Stomach (tissue), 9 donors: Measurements from ENCODE around the gene DTYMK. TPM values are rescaled to one million over a fixed set of nuclear protein-coding genes. Genes with fewer than 3 reads are reported as not detected.

Source experiments
- DNase-seq, 2 donors: peaks; one replicate each; pipeline versions ENCODE4 v3.0.0 to v3.0.0-alpha.2; 2013 to 2019
- H3K27ac ChIP-seq, 5 donors: fragments of 200-600 bp in 4 of 5; sonication (generic) in 4 of 5; one replicate each; pipeline ENCODE4 v1.5.1; 2013 to 2019; ENCODE audit warnings: mild to moderate bottlenecking in 1 of 5, moderate library complexity in 1 of 5
- H3K27me3 ChIP-seq, 3 donors: fragments of 200-600 bp; sonication (generic); one replicate each; pipeline ENCODE4 v1.5.1; 2017 to 2019; ENCODE audit warnings: mixed run types in 1 of 3
- H3K36me3 ChIP-seq, 4 donors: fragments of 200-600 bp; sonication (generic); 1 replicate in 3 of 4; 2 replicates in 1 of 4; pipeline ENCODE4 v1.5.1; 2016 to 2019
- H3K4me1 ChIP-seq, 4 donors: fragments of 200-600 bp; sonication (generic); one replicate each; pipeline ENCODE4 v1.5.1; 2016 to 2019
- H3K4me3 ChIP-seq, 4 donors: fragments of 200-600 bp; sonication (generic) in 3 of 4; one replicate each; pipeline ENCODE4 v1.5.1; 2016 to 2019; ENCODE audit warnings: mild to moderate bottlenecking in 1 of 4
- H3K9me3 ChIP-seq, 4 donors: fragments of 200-600 bp; sonication (generic); one replicate each; pipeline ENCODE4 v1.5.1; 2016 to 2019
- CTCF ChIP-seq, 7 experiments: fragments of 450-650 bp in 4 of 7; fragments of 200-600 bp in 3 of 7; sonication (generic) in 3 of 7; IDR thresholded peaks; one replicate each; pipeline ENCODE4 v1.5.1; 2016 to 2019; ENCODE audit warnings: antibody characterized with exemption in 7 of 7, control low read depth in 2 of 7, mild to moderate bottlenecking in 1 of 7
- EP300 ChIP-seq: sonication (generic); formaldehyde crosslinking; IDR thresholded peaks from one replicate; pipeline ENCODE4 v1.6.1; 2017; ENCODE audit warnings: antibody characterized with exemption
- POLR2A ChIP-seq, 4 donors: fragments of 450-650 bp; IDR thresholded peaks; one replicate each; pipeline ENCODE4 v1.6.1; 2016; ENCODE audit warnings: antibody characterized with exemption in 4 of 4, control low read depth in 2 of 4, mild to moderate bottlenecking in 1 of 4, moderate library complexity in 1 of 4
- POLR2AphosphoS5 ChIP-seq, 3 donors: sonication (generic); formaldehyde crosslinking; IDR thresholded peaks; one replicate each; pipeline ENCODE4 v1.6.1; 2016; ENCODE audit warnings: antibody characterized with exemption in 3 of 3
- WGBS, 5 donors: extraction: QIAGEN DNeasy Blood & Tissue Kit in 3 of 5; methylation state at CpG; one replicate each; pipeline versions ENCODE4 v1.1.5 to v1.1.7; 2013 to 2018; 5-methylcytosine and 5-hydroxymethylcytosine counted together
- intact Hi-C: fragments of 100-400 bp; cut with DNase I; formaldehyde crosslinking; loops from one replicate; pipeline ENCODE4 v1.15.1; 2023; ENCODE audit warnings: low total_unique reads
- polyA plus RNA-seq, 3 donors: library from polyadenylated mRNA; stranded (reverse); fragments of 200-250 nt; gene quantifications; one replicate each; pipeline ENCODE4 v1.2.3, GENCODE V29; 2013
- total RNA-seq, 5 donors: library from RNA; depleted of rRNA; stranded (reverse); fragments of >200 nt; gene quantifications; one replicate each; pipeline versions ENCODE4 v1.1.0 to v1.2.3, GENCODE V29; 2014 to 2016
- donor health status: healthy with polysubstance abuse.
- donor health status: Bipolar disorder and iron deficiency.
- donor health status: healthy.

Gene DTYMK
- total and polyA plus RNA-seq, 8 donors = 3.5 to 50.0 (median 21.7) TPM

DNA sequence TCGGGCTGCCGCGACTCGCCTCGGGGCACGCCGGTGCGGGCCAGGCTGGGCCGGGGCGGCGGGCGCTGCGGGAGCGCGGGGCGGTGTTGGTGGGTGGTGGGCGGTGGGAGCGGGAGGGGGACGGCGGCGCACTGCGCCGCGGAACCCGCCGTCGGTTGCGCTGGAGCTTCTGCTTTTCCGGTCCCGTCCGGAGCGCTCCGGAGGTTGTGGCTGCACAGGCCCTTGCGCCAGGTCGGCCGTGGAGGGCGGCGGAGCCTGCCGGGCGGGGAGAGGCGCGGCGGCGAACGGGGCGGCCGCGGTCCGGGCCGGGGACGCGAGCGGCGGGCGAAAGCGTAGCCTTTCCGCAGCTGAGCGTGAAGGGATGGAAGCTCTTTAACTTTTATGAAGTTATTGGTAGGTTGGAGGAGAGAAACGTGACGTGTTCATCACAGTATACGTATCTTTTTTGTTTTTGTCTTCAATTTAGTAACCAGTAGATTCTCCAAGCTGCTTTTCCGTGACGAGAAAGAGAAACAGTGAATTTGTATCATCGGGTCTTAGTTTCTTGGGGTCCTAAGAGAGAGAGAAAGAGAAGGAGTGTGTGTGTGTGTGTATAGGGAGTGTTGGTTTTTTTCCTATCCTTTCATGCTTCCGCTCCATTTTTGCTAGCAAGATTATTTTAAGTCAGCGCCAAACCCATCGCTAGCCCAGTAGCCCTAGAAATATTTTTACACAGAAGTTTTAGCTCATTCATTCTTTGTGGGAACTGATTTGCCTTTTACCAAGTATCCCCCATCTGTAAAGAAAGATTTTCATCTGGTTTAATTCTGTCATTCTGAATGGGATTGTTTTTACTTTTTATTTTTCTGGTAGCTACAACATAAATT is 48.6 kb downstream of the DTYMK start:
- WGBS, 5 donors = 1% methylated on average over 18 to 67 of the region's 67 CpGs
- TF ChIP-seq CTCF (IDR thresholded peaks at IDR 0.05) = no peak
- TF ChIP-seq EP300 = no peak
- TF ChIP-seq POLR2A (IDR thresholded peaks at IDR 0.05) = no peak
- no peak for TF ChIP-seq POLR2AphosphoS5 (IDR thresholded peaks at IDR 0.05)
- Histone ChIP-seq H3K36me3 (peaks cover 1 to 19% (median 11%) of the 10 kb centered on the region in 4 donors), H3K9me3 (no peaks in the 10 kb centered on the region), H3K4me3 (peak overlapping the region; percentile 88 to 100 (median 98)), H3K27ac (peak overlapping the region; percentile 94 to 100 (median 100)), H3K27me3 (no peaks in the 10 kb centered on the region), H3K4me1 (peaks cover 35 to 72% (median 52%) of the 10 kb centered on the region in 4 donors)
- peak in 1 of 2 donors; percentile 34 for DNase-seq
- intact Hi-C loops = no loop called here

DNA sequence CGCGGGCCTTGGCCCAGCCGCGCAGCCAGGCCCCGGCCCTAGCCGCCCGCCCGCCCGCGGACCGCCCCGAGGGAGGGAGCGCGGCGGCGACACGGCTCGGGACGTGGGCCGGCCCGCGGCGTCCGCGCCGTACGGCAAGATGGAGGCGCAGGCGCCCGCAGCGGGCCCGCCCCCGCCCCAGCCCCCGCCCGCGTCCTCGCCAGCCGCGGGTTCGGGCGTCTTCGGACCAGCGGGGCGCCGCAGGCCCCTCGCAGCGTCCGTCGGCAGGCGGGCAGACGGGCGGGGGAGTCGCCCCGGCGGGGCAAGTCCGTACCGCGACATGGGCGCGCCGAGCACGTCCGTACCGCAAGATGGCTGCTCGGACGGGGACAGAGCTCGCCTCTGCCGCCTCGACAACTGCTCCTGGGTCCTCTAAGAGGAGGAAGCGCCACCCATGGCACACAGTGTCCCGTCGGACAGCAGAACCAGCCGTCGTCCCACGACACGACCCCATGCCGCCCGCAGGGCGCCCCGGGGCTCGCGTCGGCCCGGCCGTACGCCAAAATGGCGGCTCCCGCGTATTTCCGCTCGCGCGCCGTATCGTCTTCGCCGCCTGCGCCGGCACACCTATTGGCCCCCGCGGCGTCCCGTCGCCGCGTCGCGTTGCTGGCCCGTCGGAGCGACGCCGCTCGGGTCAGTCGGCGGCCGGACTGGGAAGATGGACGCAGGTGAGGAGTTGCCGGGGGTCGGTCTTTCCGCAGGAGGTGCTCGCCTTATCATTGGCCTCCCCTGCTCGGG is 49.4 kb downstream of the DTYMK start, which contains the start of the genes ATG4B and THAP4:
Gene ATG4B (plus strand): TSS at position 676 of the 777 bp plus-strand sequence. CDS start 22 bp downstream, at position 698.
Gene THAP4 (minus strand): TSS at position 141 of the 777 bp plus-strand sequence. CDS start 141 bp downstream, outside the sequence.
- 0 to 1% (median 0%) methylated on average over 27 to 123 of the region's 123 CpGs for WGBS, 5 donors
- TF ChIP-seq POLR2AphosphoS5 (IDR thresholded peaks at IDR 0.05) = peak; percentile 87 to 96 (median 89)
- TF ChIP-seq EP300 = no peak
- DNase-seq = peak; percentile 88 to 97
- Histone ChIP-seq H3K27me3 (no peaks in the 10 kb centered on the region), H3K27ac (peak within 1 kb of the TSS; percentile 94 to 100 (median 100)), H3K4me1 (peaks cover 35 to 67% (median 52%) of the 10 kb centered on the region in 4 donors), H3K4me3 (peak within 1 kb of the TSS; percentile 88 to 100 (median 98)), H3K36me3 (peaks cover 8 to 27% (median 19%) of the 10 kb centered on the region in 4 donors), H3K9me3 (no peaks in the 10 kb centered on the region)
- intact Hi-C loops = no loop called here

DNA sequence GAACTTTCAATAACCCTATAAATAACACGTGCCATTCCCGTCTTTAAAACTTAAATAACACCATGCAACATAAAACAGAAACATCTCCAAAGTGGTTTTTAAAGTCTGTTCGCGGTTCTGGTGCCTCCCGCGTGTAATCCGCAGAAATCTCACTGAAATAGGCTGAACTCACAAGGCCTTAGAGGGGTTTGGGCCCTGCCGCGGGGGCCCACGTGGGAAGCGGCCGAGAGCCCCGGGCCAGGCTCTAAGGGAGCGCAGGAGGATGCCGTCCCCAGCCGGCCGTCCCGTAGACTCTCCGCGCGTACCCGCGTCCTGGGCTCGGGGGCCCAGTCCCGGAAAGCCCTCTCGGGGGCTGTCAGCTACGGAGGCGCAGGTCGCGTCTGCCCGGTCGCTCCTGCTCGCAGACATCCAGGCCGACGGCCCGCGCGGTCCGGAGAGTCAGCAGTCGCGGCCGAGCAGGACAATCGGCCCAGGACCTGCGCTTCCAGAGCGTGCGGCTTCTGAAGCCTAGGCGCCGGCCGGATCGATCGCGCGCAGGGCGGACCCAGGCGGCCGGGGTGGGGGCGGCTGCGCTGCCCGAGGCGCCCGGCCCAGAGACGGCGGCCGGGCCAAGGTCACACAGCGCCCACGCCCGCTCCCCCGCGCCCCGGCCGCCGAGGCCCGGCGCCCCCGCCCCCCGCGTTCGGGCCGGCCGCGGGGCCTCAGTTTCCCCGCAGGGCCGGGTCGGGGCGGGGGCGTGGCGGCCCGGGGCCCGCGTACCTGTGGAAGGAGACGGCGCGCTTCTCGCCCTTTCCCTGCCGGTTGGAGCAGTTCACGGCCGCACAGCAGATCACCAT is 50.2 kb downstream of the DTYMK start:
- Histone ChIP-seq H3K4me1 (peaks cover 35 to 60% (median 49%) of the 10 kb centered on the region in 4 donors), H3K36me3 (peaks cover 8 to 35% (median 27%) of the 10 kb centered on the region in 4 donors), H3K9me3 (no peaks in the 10 kb centered on the region), H3K27me3 (no peaks in the 10 kb centered on the region), H3K4me3 (peak overlapping the region; percentile 88 to 100 (median 98)), H3K27ac (peak overlapping the region; percentile 94 to 100 (median 100))
- TF ChIP-seq POLR2A (IDR thresholded peaks at IDR 0.05) (no peak), EP300 (no peak), POLR2AphosphoS5 (IDR thresholded peaks at IDR 0.05) (no peak), CTCF (IDR thresholded peaks at IDR 0.05) (no peak)
- 0 to 1% (median 1%) methylated on average over 17 to 97 of the region's 97 CpGs for WGBS, 5 donors
- DNase-seq = peak; percentile 48 to 80
- intact Hi-C loops = no loop called here

- Histone ChIP-seq H3K4me1 (peaks cover 30 to 53% (median 45%) of the 10 kb centered on the region in 4 donors), H3K36me3 (peaks cover 8 to 42% (median 33%) of the 10 kb centered on the region in 4 donors), H3K27ac (peak overlapping the region in 4 of 5 donors; percentile 94 to 100 (median 100)), H3K9me3 (no peaks in the 10 kb centered on the region), H3K27me3 (no peaks in the 10 kb centered on the region), H3K4me3 (peak overlapping the region; percentile 88 to 100 (median 98))
- no peak for DNase-seq
- TF ChIP-seq POLR2AphosphoS5 (IDR thresholded peaks at IDR 0.05) = no peak
- no peak for TF ChIP-seq POLR2A (IDR thresholded peaks at IDR 0.05)
- no peak for TF ChIP-seq CTCF (IDR thresholded peaks at IDR 0.05)
- TF ChIP-seq EP300 = no peak
- intact Hi-C loops = no loop called here
- WGBS, 5 donors = 11 to 23% (median 14%) methylated on average over 6 of the region's 6 CpGs
Observed at GRCh38 chr2:241635756-241636155, 50.9 kb downstream of the DTYMK start.
